KMS-11 (cell line): ENCODE results near the gene SALL1.

Source experiments
- H2AFZ ChIP-seq: fragments of 200-600 bp; sonication (generic); 2 replicates; pipeline ENCODE4 v1.6.1; 2016; ENCODE audit warnings: antibody characterized with exemption, mixed run types, low read depth
- H3K27ac ChIP-seq: fragments of 200-600 bp; sonication (generic); 2 replicates; pipeline ENCODE4 v1.6.1; 2016; ENCODE audit warnings: mild to moderate bottlenecking, mixed run types
- H3K27me3 ChIP-seq: fragments of 200-600 bp; sonication (generic); 2 replicates; pipeline ENCODE4 v1.6.1; 2017; ENCODE audit warnings: mild to moderate bottlenecking, low read depth, mixed run types, moderate library complexity; ENCODE audit not compliant: insufficient read depth
- H3K36me3 ChIP-seq: fragments of 200-600 bp; sonication (generic); 2 replicates; pipeline ENCODE4 v1.6.1; 2017; ENCODE audit warnings: mild to moderate bottlenecking, mixed run types; ENCODE audit not compliant: insufficient read depth
- H3K4me1 ChIP-seq: fragments of 200-600 bp; sonication (generic); 2 replicates; pipeline ENCODE4 v1.6.1; 2016; ENCODE audit warnings: mild to moderate bottlenecking, low read depth, mixed run types; ENCODE audit not compliant: poor library complexity, severe bottlenecking
- H3K4me2 ChIP-seq: fragments of 200-600 bp; sonication (generic); 2 replicates; pipeline ENCODE4 v1.7.0; 2016; ENCODE audit warnings: mild to moderate bottlenecking, mixed run types
- H3K4me3 ChIP-seq: fragments of 200-600 bp; sonication (generic); IDR thresholded peaks from 2 replicates; pipeline ENCODE4 v1.6.1; 2017; ENCODE audit warnings: low read depth, low read length, mixed read lengths; ENCODE audit not compliant: insufficient read depth
- H3K79me2 ChIP-seq: fragments of 200-600 bp; sonication (generic); 2 replicates; pipeline ENCODE4 v1.6.1; 2016; ENCODE audit warnings: low read depth, mixed run types; ENCODE audit not compliant: insufficient read depth
- H3K9ac ChIP-seq: fragments of 200-600 bp; sonication (generic); 2 replicates; pipeline ENCODE4 v1.6.1; 2016; ENCODE audit warnings: mild to moderate bottlenecking, mixed run types
- H4K20me1 ChIP-seq: fragments of 200-600 bp; sonication (generic); 2 replicates; pipeline ENCODE4 v1.6.1; 2016; ENCODE audit warnings: mild to moderate bottlenecking, mixed run types; ENCODE audit not compliant: insufficient read depth
- CTCF ChIP-seq: fragments of 200-600 bp; sonication (generic); conservative IDR thresholded peaks from 2 replicates; pipeline ENCODE4 v1.6.1; 2017; ENCODE audit warnings: low read depth, mild to moderate bottlenecking, antibody characterized with exemption, low read length, moderate library complexity, mixed read lengths

Gene SALL1

GRCh38 chr16:51139568-51139967 is 11.5 kb downstream of the SALL1 start:
- Histone ChIP-seq H4K20me1 (no peaks in the 10 kb centered on the region), H3K9ac (no peak overlapping the region), H3K79me2 (no peaks in the 10 kb centered on the region), H3K27ac (no peak overlapping the region), H2AFZ (no peak overlapping the region), H3K27me3 (no peaks in the 10 kb centered on the region), H3K4me3 (no peak overlapping the region), H3K4me1 (no peaks in the 10 kb centered on the region), H3K4me2 (no peak overlapping the region), H3K36me3 (no peaks in the 10 kb centered on the region)
- TF ChIP-seq CTCF, result no peak

- no peak overlapping the region for H2AFZ ChIP-seq
- no peak overlapping the region for H3K4me3 ChIP-seq
- H3K27ac ChIP-seq, result no peak overlapping the region
- H3K27me3 ChIP-seq, result no peaks in the 10 kb centered on the region
- no peaks in the 10 kb centered on the region for H3K4me1 ChIP-seq
- TF ChIP-seq CTCF, result no peak
- H3K36me3 ChIP-seq, result no peaks in the 10 kb centered on the region
- H4K20me1 ChIP-seq, result no peaks in the 10 kb centered on the region
- H3K4me2 ChIP-seq, result no peak overlapping the region
- no peaks in the 10 kb centered on the region for H3K79me2 ChIP-seq
- no peak overlapping the region for H3K9ac ChIP-seq
Observed at GRCh38 chr16:51138178-51138577, 12.9 kb downstream of the SALL1 start.

GRCh38 chr16:51137097-51137496 is 14.0 kb downstream of the SALL1 start:
- no peak overlapping the region for H3K9ac ChIP-seq
- H3K4me1 ChIP-seq, result no peaks in the 10 kb centered on the region
- TF ChIP-seq CTCF, result no peak
- H3K36me3 ChIP-seq, result no peaks in the 10 kb centered on the region
- no peak overlapping the region for H3K4me3 ChIP-seq
- H3K4me2 ChIP-seq, result no peak overlapping the region
- H3K27ac ChIP-seq, result no peak overlapping the region
- H3K79me2 ChIP-seq, result no peaks in the 10 kb centered on the region
- H2AFZ ChIP-seq, result no peak overlapping the region
- H3K27me3 ChIP-seq, result no peaks in the 10 kb centered on the region
- H4K20me1 ChIP-seq, result no peaks in the 10 kb centered on the region

- H3K79me2 ChIP-seq, result no peaks in the 10 kb centered on the region
- H2AFZ ChIP-seq, result no peak overlapping the region
- no peak overlapping the region for H3K4me2 ChIP-seq
- H3K4me1 ChIP-seq, result no peaks in the 10 kb centered on the region
- no peaks in the 10 kb centered on the region for H3K27me3 ChIP-seq
- TF ChIP-seq CTCF, result no peak
- no peaks in the 10 kb centered on the region for H4K20me1 ChIP-seq
- H3K9ac ChIP-seq, result no peak overlapping the region
- no peak overlapping the region for H3K4me3 ChIP-seq
- H3K36me3 ChIP-seq, result no peaks in the 10 kb centered on the region
- H3K27ac ChIP-seq, result no peak overlapping the region
Observed at GRCh38 chr16:51134876-51135275, 16.2 kb downstream of the SALL1 start.
